SK-N-DZ (cell line): ENCODE results near the gene NFASC.

Source experiments
- DNase-seq: peaks from one replicate; pipeline ENCODE4 v3.0.0-alpha.2; 2015; ENCODE audit warnings: low spot score

NFASC gene

GRCh38 chr1:204958317-204959307 lies 88.0 kb downstream of the NFASC start:
- no peak for DNase-seq

- DNase-seq, result no peak
Measured at GRCh38 chr1:204959374-204959773, 88.7 kb downstream of the NFASC start.

- no peak for DNase-seq
Measured at GRCh38 chr1:204959836-204960235, 89.2 kb downstream of the NFASC start.

GRCh38 chr1:204960306-204961125 lies 89.9 kb downstream of the NFASC start:
- DNase-seq, result no peak

- no peak for DNase-seq
Measured at GRCh38 chr1:204961765-204962419, 91.2 kb downstream of the NFASC start.

GRCh38 chr1:204962742-204963632 lies 92.3 kb downstream of the NFASC start:
- DNase-seq, result no peak

- DNase-seq, result no peak
Measured at GRCh38 chr1:204967451-204967850, 96.8 kb downstream of the NFASC start.

- DNase-seq, result no peak
Measured at GRCh38 chr1:204968135-204968534, 97.5 kb downstream of the NFASC start.

- DNase-seq, result no peak
Measured at GRCh38 chr1:204968951-204969350, 98.3 kb downstream of the NFASC start.

- no peak for DNase-seq
Measured at GRCh38 chr1:204970937-204971336, 100.3 kb downstream of the NFASC start.

- DNase-seq, result no peak
Measured at GRCh38 chr1:204971517-204972336, 101.1 kb downstream of the NFASC start.

GRCh38 chr1:204972426-204972825 lies 101.8 kb downstream of the NFASC start:
- DNase-seq, result no peak

GRCh38 chr1:204973449-204973848 lies 102.8 kb downstream of the NFASC start:
- DNase-seq, result no peak

- DNase-seq, result no peak
Measured at GRCh38 chr1:204974327-204974726, 103.7 kb downstream of the NFASC start.

GRCh38 chr1:204975021-204975420 lies 104.4 kb downstream of the NFASC start:
- DNase-seq, result no peak

- DNase-seq, result peak; percentile 36
Measured at GRCh38 chr1:204975568-204976235, 105.0 kb downstream of the NFASC start.

- DNase-seq, result no peak
Measured at GRCh38 chr1:204976646-204977045, 106.0 kb downstream of the NFASC start.

GRCh38 chr1:204977318-204977717 lies 106.7 kb downstream of the NFASC start:
- DNase-seq, result no peak

GRCh38 chr1:204978782-204979181 lies 108.1 kb downstream of the NFASC start:
- no peak for DNase-seq
